Measurements from ENCODE around the gene RAVER2.

DNA sequence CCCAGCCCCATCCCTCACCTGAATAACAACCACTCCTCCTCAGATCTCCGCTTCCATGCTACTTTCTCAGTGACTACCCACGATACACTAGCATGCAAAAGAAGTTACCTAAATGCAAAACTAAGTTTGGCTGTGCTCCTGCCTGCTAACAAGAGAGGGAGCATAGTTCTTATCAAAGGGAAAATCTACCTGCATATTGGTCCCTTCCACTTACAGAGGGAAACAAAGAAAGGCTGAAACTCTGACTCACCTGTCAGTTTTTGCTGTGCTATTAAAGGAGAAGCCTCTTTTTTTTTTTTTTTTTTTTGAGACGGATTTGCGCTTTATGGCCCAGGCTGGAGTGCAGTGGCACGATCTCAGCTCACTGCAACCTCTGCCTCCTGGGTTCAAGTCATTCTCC, 43.8 kb upstream of the RAVER2 start:
- TF ChIP-seq, protein P1, sequence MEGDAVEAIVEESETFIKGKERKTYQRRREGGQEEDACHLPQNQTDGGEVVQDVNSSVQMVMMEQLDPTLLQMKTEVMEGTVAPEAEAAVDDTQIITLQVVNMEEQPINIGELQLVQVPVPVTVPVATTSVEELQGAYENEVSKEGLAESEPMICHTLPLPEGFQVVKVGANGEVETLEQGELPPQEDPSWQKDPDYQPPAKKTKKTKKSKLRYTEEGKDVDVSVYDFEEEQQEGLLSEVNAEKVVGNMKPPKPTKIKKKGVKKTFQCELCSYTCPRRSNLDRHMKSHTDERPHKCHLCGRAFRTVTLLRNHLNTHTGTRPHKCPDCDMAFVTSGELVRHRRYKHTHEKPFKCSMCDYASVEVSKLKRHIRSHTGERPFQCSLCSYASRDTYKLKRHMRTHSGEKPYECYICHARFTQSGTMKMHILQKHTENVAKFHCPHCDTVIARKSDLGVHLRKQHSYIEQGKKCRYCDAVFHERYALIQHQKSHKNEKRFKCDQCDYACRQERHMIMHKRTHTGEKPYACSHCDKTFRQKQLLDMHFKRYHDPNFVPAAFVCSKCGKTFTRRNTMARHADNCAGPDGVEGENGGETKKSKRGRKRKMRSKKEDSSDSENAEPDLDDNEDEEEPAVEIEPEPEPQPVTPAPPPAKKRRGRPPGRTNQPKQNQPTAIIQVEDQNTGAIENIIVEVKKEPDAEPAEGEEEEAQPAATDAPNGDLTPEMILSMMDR (IDR thresholded peaks at IDR 0.05): no peak
- no peak for TF ChIP-seq POLR2AphosphoS5 (IDR thresholded peaks at IDR 0.05; ENCODE audit: low read depth, low read length)
- TF ChIP-seq SIN3A (IDR thresholded peaks at IDR 0.05; ENCODE audit: borderline replicate concordance, insufficient read depth, low read depth, low read length): no peak
- no peak for TF ChIP-seq TCF7L2 (IDR thresholded peaks at IDR 0.05; ENCODE audit: low read depth, low read length)
- no peak for TF ChIP-seq REST (IDR thresholded peaks at IDR 0.05; ENCODE audit: insufficient read depth in 1 of 2, low read depth in 2 of 2, low read length in 1 of 2)
